WTC11 (cell line): ENCODE measurements around the gene FGD2. TPM values are rescaled to one million over a fixed set of nuclear protein-coding genes. Genes with fewer than 3 reads are reported as not detected.

Source experiments
- ATAC-seq: fragments of 200-7000 bp; cut with Tn5 transposase; 2 replicates; pipeline ENCODE4 v1.10.0; 2021; ENCODE audit warnings: mild to moderate bottlenecking, moderate library complexity
- CTCF ChIA-PET: fragments of 300-600 bp; sonication (Branson Sonifier 250); formaldehyde crosslinking; loops from one replicate; lab custom pipeline; 2021; ENCODE audit warnings: antibody characterized with exemption; lab: Charles Lee
- POLR2A ChIA-PET: fragments of 350-600 bp; sonication (Branson Sonifier 250); formaldehyde crosslinking; loops from one replicate; lab custom pipeline; 2021; ENCODE audit warnings: antibody characterized with exemption; lab: Charles Lee
- DNase-seq: peaks from one replicate; pipeline ENCODE4 v3.0.0; 2021; ENCODE audit warnings: low spot score
- H3K27ac Mint-ChIP-seq: 2 replicates; pipeline ENCODE4 v1.8.0; 2021; ENCODE audit warnings: mixed read lengths
- H3K27me3 Mint-ChIP-seq: 2 replicates; pipeline ENCODE4 v1.8.0; 2021; ENCODE audit warnings: low read depth, mild to moderate bottlenecking, moderate library complexity, mixed read lengths
- H3K36me3 Mint-ChIP-seq: 2 replicates; pipeline ENCODE4 v1.8.0; 2021; ENCODE audit warnings: mixed read lengths
- H3K4me1 Mint-ChIP-seq: 2 replicates; pipeline ENCODE4 v1.8.0; 2022; ENCODE audit warnings: mixed read lengths
- H3K4me3 Mint-ChIP-seq: 2 replicates; pipeline ENCODE4 v1.8.0; 2021; ENCODE audit warnings: mild to moderate bottlenecking, moderate library complexity, mixed read lengths
- H3K9me3 Mint-ChIP-seq: 2 replicates; pipeline ENCODE4 v1.8.0; 2021; ENCODE audit warnings: mixed read lengths
- CREM ChIP-seq: sonication (generic); formaldehyde crosslinking; IDR thresholded peaks from 2 replicates; pipeline ENCODE4 v1.8.1; 2022; ENCODE audit warnings: mild to moderate bottlenecking, missing genetic modification reagents, moderate library complexity
- E2F1 ChIP-seq: sonication (generic); formaldehyde crosslinking; IDR thresholded peaks from 2 replicates; pipeline ENCODE4 v1.8.0; 2022; ENCODE audit warnings: mild to moderate bottlenecking, missing genetic modification reagents
- EMX1 ChIP-seq: fragments of 250-450 bp; sonication (Bioruptor Pico); IDR thresholded peaks from 2 replicates; pipeline ENCODE4 v1.8.0; 2021; ENCODE audit warnings: mild to moderate bottlenecking
- ESRRA ChIP-seq: sonication (generic); formaldehyde crosslinking; IDR thresholded peaks from 2 replicates; pipeline ENCODE4 v1.8.1; 2022; ENCODE audit warnings: mild to moderate bottlenecking, missing genetic modification reagents, borderline replicate concordance
- HMGA2 ChIP-seq: fragments of 250-450 bp; sonication (Bioruptor Pico); IDR thresholded peaks from 2 replicates; pipeline ENCODE4 v1.4.0; 2021; ENCODE audit warnings: mild to moderate bottlenecking, moderate library complexity
- IRF2 ChIP-seq: sonication (generic); formaldehyde crosslinking; IDR thresholded peaks from 2 replicates; pipeline ENCODE4 v1.8.0; 2022; ENCODE audit warnings: low read depth, missing genetic modification reagents, borderline replicate concordance
- JAZF1 ChIP-seq: fragments of 250-450 bp; sonication (Bioruptor Pico); IDR thresholded peaks from 2 replicates; pipeline ENCODE4 v1.9.0; 2021; ENCODE audit warnings: moderate library complexity, mild to moderate bottlenecking, inconsistent platforms
- JUN ChIP-seq: sonication (generic); formaldehyde crosslinking; IDR thresholded peaks from 2 replicates; pipeline ENCODE4 v1.8.0; 2023; ENCODE audit warnings: mild to moderate bottlenecking, missing genetic modification reagents
- NR1H2 ChIP-seq: sonication (generic); formaldehyde crosslinking; IDR thresholded peaks from 2 replicates; pipeline ENCODE4 v1.9.0; 2021; ENCODE audit warnings: mild to moderate bottlenecking, moderate library complexity, missing genetic modification reagents
- NR2C2 ChIP-seq: sonication (generic); formaldehyde crosslinking; IDR thresholded peaks from 2 replicates; pipeline ENCODE4 v1.8.0; 2022; ENCODE audit warnings: mild to moderate bottlenecking, missing genetic modification reagents
- NR3C1 ChIP-seq: sonication (generic); formaldehyde crosslinking; conservative IDR thresholded peaks from 2 replicates; pipeline ENCODE4 v1.8.1; 2023; ENCODE audit warnings: low read depth, mild to moderate bottlenecking, missing genetic modification reagents
- PREB ChIP-seq: sonication (generic); formaldehyde crosslinking; IDR thresholded peaks from 2 replicates; pipeline ENCODE4 v1.8.1; 2022; ENCODE audit warnings: mild to moderate bottlenecking, missing genetic modification reagents, moderate library complexity, borderline replicate concordance
- RORB ChIP-seq: fragments of 250-450 bp; sonication (Bioruptor Pico); IDR thresholded peaks from 2 replicates; pipeline ENCODE4 v1.9.0; 2021; ENCODE audit warnings: mild to moderate bottlenecking
- total RNA-seq: library from RNA; stranded (reverse); gene quantifications from 3 replicates; pipeline ENCODE4 v1.2.3, GENCODE V29; 2021
- TF ChIP-seq, protein P1 (sequence below): sonication (generic); formaldehyde crosslinking; IDR thresholded peaks from 2 replicates; pipeline ENCODE4 v1.8.0; 2022; ENCODE audit warnings: mild to moderate bottlenecking, missing genetic modification reagents
- TF ChIP-seq, protein P2 (sequence below): fragments of 250-450 bp; sonication (Bioruptor Pico); IDR thresholded peaks from 2 replicates; pipeline ENCODE4 v1.8.0; 2021; ENCODE audit warnings: mild to moderate bottlenecking
- TF ChIP-seq, protein P3 (sequence below): sonication (generic); formaldehyde crosslinking; IDR thresholded peaks from 2 replicates; pipeline ENCODE4 v1.8.0; 2023; ENCODE audit warnings: missing genetic modification reagents, mild to moderate bottlenecking, borderline replicate concordance
- TF ChIP-seq, protein P4 (sequence below): sonication (generic); formaldehyde crosslinking; IDR thresholded peaks from 2 replicates; pipeline ENCODE4 v1.8.1; 2022; ENCODE audit warnings: missing genetic modification reagents, borderline replicate concordance
- TF ChIP-seq, protein P5 (sequence below): sonication (generic); formaldehyde crosslinking; IDR thresholded peaks from 2 replicates; pipeline ENCODE4 v1.8.1; 2023; ENCODE audit warnings: mild to moderate bottlenecking, missing genetic modification reagents, moderate library complexity
- TF ChIP-seq, protein P6 (sequence below): sonication (generic); formaldehyde crosslinking; IDR thresholded peaks from 2 replicates; pipeline ENCODE4 v1.8.1; 2023; ENCODE audit warnings: mild to moderate bottlenecking, missing genetic modification reagents

The FGD2 gene
- total RNA-seq, 1 experiment from 2014 or later: 0.31 TPM

DNA sequence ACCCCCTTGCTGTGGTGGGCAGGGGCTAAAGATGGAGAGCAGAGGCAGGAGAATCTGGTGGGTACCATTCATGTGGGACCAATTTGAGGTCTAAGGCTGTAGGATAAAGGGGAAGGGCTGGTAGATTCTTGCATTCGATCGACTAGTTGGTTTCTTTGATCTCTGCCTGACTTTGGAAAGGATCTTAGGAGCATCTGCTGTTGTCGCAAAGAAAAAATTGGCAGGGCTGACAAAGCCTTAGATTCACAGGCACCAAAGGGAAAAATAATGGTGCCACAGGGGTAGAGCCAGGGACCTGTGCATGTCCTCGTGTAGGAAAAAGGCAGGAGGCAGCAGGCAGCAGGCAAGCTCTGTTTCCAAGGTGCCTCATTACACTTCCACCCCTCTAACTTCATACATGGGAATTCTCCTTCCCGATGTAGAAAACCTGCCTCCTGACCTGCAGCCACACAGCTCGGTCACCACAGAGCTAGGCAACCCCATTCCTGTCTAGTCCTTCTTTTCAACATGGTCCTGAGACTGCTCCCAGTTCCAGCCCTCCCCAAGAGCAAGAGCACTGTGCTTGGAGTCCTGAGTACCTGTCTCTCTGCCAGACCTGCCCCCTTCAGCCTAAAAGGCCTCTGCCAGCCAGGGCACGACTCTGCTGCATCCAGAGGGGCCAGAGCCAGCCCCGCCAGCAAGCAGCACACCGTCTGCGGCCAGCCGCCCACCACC lies 71.9 kb downstream of the FGD2 start (continued):
- TF ChIP-seq, protein P1, sequence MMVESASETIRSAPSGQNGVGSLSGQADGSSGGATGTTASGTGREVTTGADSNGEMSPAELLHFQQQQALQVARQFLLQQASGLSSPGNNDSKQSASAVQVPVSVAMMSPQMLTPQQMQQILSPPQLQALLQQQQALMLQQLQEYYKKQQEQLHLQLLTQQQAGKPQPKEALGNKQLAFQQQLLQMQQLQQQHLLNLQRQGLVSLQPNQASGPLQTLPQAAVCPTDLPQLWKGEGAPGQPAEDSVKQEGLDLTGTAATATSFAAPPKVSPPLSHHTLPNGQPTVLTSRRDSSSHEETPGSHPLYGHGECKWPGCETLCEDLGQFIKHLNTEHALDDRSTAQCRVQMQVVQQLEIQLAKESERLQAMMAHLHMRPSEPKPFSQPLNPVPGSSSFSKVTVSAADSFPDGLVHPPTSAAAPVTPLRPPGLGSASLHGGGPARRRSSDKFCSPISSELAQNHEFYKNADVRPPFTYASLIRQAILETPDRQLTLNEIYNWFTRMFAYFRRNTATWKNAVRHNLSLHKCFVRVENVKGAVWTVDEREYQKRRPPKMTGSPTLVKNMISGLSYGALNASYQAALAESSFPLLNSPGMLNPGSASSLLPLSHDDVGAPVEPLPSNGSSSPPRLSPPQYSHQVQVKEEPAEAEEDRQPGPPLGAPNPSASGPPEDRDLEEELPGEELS (CRISPR knock-in tag): no peak
- TF ChIP-seq ESRRA (CRISPR knock-in tag): no peak
- TF ChIP-seq, protein P2, sequence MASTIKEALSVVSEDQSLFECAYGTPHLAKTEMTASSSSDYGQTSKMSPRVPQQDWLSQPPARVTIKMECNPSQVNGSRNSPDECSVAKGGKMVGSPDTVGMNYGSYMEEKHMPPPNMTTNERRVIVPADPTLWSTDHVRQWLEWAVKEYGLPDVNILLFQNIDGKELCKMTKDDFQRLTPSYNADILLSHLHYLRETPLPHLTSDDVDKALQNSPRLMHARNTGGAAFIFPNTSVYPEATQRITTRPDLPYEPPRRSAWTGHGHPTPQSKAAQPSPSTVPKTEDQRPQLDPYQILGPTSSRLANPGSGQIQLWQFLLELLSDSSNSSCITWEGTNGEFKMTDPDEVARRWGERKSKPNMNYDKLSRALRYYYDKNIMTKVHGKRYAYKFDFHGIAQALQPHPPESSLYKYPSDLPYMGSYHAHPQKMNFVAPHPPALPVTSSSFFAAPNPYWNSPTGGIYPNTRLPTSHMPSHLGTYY (CRISPR knock-in tag): no peak
- no peak for TF ChIP-seq CREM

GRCh38 chr6:37077905-37078296 lies 72.4 kb downstream of the FGD2 start:
- Mint-ChIP-seq H3K36me3 (no peaks in the 10 kb centered on the region), H3K4me1 (peaks cover 22% of the 10 kb centered on the region), H3K4me3 (no peak overlapping the region), H3K27me3 (no peaks in the 10 kb centered on the region), H3K27ac (no peak overlapping the region), H3K9me3 (peaks cover 3% of the 10 kb centered on the region; the same call in 1 of the 2 replicates)
- no peak for TF ChIP-seq HMGA2 (CRISPR knock-in tag)
- TF ChIP-seq ESRRA (CRISPR knock-in tag): no peak
- TF ChIP-seq, protein P3, sequence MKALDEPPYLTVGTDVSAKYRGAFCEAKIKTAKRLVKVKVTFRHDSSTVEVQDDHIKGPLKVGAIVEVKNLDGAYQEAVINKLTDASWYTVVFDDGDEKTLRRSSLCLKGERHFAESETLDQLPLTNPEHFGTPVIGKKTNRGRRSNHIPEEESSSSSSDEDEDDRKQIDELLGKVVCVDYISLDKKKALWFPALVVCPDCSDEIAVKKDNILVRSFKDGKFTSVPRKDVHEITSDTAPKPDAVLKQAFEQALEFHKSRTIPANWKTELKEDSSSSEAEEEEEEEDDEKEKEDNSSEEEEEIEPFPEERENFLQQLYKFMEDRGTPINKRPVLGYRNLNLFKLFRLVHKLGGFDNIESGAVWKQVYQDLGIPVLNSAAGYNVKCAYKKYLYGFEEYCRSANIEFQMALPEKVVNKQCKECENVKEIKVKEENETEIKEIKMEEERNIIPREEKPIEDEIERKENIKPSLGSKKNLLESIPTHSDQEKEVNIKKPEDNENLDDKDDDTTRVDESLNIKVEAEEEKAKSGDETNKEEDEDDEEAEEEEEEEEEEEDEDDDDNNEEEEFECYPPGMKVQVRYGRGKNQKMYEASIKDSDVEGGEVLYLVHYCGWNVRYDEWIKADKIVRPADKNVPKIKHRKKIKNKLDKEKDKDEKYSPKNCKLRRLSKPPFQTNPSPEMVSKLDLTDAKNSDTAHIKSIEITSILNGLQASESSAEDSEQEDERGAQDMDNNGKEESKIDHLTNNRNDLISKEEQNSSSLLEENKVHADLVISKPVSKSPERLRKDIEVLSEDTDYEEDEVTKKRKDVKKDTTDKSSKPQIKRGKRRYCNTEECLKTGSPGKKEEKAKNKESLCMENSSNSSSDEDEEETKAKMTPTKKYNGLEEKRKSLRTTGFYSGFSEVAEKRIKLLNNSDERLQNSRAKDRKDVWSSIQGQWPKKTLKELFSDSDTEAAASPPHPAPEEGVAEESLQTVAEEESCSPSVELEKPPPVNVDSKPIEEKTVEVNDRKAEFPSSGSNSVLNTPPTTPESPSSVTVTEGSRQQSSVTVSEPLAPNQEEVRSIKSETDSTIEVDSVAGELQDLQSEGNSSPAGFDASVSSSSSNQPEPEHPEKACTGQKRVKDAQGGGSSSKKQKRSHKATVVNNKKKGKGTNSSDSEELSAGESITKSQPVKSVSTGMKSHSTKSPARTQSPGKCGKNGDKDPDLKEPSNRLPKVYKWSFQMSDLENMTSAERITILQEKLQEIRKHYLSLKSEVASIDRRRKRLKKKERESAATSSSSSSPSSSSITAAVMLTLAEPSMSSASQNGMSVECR: no peak
- no peak for TF ChIP-seq NR3C1 (CRISPR knock-in tag)
- no peak for TF ChIP-seq NR1H2 (CRISPR knock-in tag)
- TF ChIP-seq, protein P4, sequence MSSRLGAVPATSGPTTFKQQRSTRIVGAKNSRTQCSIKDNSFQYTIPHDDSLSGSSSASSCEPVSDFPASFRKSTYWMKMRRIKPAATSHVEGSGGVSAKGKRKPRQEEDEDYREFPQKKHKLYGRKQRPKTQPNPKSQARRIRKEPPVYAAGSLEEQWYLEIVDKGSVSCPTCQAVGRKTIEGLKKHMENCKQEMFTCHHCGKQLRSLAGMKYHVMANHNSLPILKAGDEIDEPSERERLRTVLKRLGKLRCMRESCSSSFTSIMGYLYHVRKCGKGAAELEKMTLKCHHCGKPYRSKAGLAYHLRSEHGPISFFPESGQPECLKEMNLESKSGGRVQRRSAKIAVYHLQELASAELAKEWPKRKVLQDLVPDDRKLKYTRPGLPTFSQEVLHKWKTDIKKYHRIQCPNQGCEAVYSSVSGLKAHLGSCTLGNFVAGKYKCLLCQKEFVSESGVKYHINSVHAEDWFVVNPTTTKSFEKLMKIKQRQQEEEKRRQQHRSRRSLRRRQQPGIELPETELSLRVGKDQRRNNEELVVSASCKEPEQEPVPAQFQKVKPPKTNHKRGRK (CRISPR knock-in tag): no peak
- TF ChIP-seq NR2C2: no peak
- TF ChIP-seq IRF2 (CRISPR knock-in tag): no peak
- TF ChIP-seq E2F1 (CRISPR knock-in tag): no peak
- no peak for TF ChIP-seq EMX1 (CRISPR knock-in tag)
- TF ChIP-seq RORB (CRISPR knock-in tag): no peak
- TF ChIP-seq JAZF1 (CRISPR knock-in tag): no peak
- TF ChIP-seq, protein P2 (CRISPR knock-in tag): no peak
- no peak for TF ChIP-seq JUN (CRISPR knock-in tag)
- TF ChIP-seq, protein P5, sequence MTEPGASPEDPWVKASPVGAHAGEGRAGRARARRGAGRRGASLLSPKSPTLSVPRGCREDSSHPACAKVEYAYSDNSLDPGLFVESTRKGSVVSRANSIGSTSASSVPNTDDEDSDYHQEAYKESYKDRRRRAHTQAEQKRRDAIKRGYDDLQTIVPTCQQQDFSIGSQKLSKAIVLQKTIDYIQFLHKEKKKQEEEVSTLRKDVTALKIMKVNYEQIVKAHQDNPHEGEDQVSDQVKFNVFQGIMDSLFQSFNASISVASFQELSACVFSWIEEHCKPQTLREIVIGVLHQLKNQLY: no peak
- no peak for TF ChIP-seq CREM
- TF ChIP-seq PREB (CRISPR knock-in tag): no peak
- TF ChIP-seq, protein P6, sequence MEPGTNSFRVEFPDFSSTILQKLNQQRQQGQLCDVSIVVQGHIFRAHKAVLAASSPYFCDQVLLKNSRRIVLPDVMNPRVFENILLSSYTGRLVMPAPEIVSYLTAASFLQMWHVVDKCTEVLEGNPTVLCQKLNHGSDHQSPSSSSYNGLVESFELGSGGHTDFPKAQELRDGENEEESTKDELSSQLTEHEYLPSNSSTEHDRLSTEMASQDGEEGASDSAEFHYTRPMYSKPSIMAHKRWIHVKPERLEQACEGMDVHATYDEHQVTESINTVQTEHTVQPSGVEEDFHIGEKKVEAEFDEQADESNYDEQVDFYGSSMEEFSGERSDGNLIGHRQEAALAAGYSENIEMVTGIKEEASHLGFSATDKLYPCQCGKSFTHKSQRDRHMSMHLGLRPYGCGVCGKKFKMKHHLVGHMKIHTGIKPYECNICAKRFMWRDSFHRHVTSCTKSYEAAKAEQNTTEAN (CRISPR knock-in tag): no peak
- CTCF ChIA-PET: interaction anchor here (0.9 to 1.4 kb wide), 6 partner anchors 18 to 132 kb away, joined by 3 to 4 read pairs (median 4); no protein-coding TSS in a partner anchor
- ATAC-seq: peak; percentile 92
- DNase-seq: peak; percentile 72
- POLR2A ChIA-PET: interaction anchor here (0.5 to 1.7 kb wide), 7 partner anchors 25 to 93 kb away, joined by 3 to 7 read pairs (median 4); no protein-coding TSS in a partner anchor
